ENCODE measurements around the gene GP1BB. TPM values are rescaled to one million over a fixed set of nuclear protein-coding genes. Genes with fewer than 3 reads are reported as not detected.

The GP1BB gene
- total RNA-seq, 4 donors from 2014 or later, result 1.5 to 6.6 (median 3.1) TPM

GRCh38 chr22:19766240-19766510 is 42.8 kb downstream of the GP1BB start:
- DNase-seq, result no peak
- H3K27ac ChIP-seq, result no peak overlapping the region
- no CpG with 5 or more reads among the region's 36 CpGs for WGBS, 2 donors

GRCh38 chr22:19766511-19767426 is 43.4 kb downstream of the GP1BB start:
- H3K27ac ChIP-seq, result peak overlapping the region in 2 of 3 donors; percentile 41 to 61
- H3K9me3 ChIP-seq, result no peaks in the 10 kb centered on the region
- WGBS, 2 donors, result 20% methylated on average over 1 of the region's 103 CpGs; no CpG with 5 or more reads in 1 of the 2 donors
- DNase-seq, result peak in 1 of 2 donors; percentile 28
- H3K4me3 ChIP-seq (replicated peaks in 1 of 3), result peak overlapping the region in 1 of 3 donors; percentile 17
- peaks cover 8 to 17% of the 10 kb centered on the region in 2 donors for H3K4me1 ChIP-seq
- no peaks in the 10 kb centered on the region for H3K36me3 ChIP-seq
- intact Hi-C loops (cut with DNase I), result no loop called here
- no peak for TF ChIP-seq POLR2A (IDR thresholded peaks at IDR 0.05)
- no peak for TF ChIP-seq CTCF (IDR thresholded peaks at IDR 0.05)
- H3K27me3 ChIP-seq, result peaks cover 20% of the 10 kb centered on the region

More at GRCh38 chr22:19766240-19766510, 42.8 kb downstream of the GP1BB start:
- no peak for TF ChIP-seq POLR2A (IDR thresholded peaks at IDR 0.05)
- TF ChIP-seq CTCF (IDR thresholded peaks at IDR 0.05), result no peak
- intact Hi-C loops (cut with DNase I), result no loop called here
- Histone ChIP-seq H3K4me1 (peaks cover 8 to 20% of the 10 kb centered on the region in 2 donors), H3K9me3 (no peaks in the 10 kb centered on the region), H3K36me3 (no peaks in the 10 kb centered on the region), H3K27me3 (peaks cover 20% of the 10 kb centered on the region), H3K4me3 (replicated peaks in 1 of 3) (peak overlapping the region in 1 of 3 donors; percentile 17)

GRCh38 chr22:19767427-19768341 is 44.3 kb downstream of the GP1BB start:
- DNase-seq, result peak; percentile 35 to 38
- Histone ChIP-seq H3K4me3 (replicated peaks in 1 of 3) (no peak overlapping the region), H3K4me1 (peaks cover 8 to 17% of the 10 kb centered on the region in 2 donors), H3K27ac (peak overlapping the region in 1 of 3 donors; percentile 61), H3K9me3 (no peaks in the 10 kb centered on the region), H3K36me3 (no peaks in the 10 kb centered on the region), H3K27me3 (peaks cover 20% of the 10 kb centered on the region)
- no peak for TF ChIP-seq POLR2A (IDR thresholded peaks at IDR 0.05)
- no peak for TF ChIP-seq CTCF (IDR thresholded peaks at IDR 0.05)
- intact Hi-C loops (cut with DNase I), result no loop called here
- 22 to 46% methylated on average over 21 to 23 of the region's 35 CpGs for WGBS, 2 donors

DNA sequence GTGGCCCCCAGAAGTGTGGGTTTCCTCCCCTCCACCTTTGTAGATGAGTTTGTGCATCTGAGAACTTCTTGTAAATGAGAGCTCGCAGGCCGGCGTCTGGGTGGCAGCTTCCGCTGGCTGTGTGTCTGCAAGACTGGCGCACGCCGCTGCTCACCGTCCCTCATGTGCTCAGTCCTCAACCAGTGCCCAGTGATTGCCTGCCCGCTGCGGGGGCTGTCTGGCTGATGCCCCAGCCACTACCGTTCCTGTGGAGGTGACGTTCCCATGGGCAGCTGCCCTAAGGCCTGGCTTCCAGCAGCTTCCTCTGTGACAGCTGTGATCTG is 46.0 kb downstream of the GP1BB start:
- no peaks in the 10 kb centered on the region for H3K9me3 ChIP-seq
- H3K27ac ChIP-seq, result no peak overlapping the region
- no peak for DNase-seq
- H3K4me3 ChIP-seq (replicated peaks in 1 of 3), result no peak overlapping the region
- TF ChIP-seq POLR2A (IDR thresholded peaks at IDR 0.05), result no peak
- no peak for TF ChIP-seq CTCF (IDR thresholded peaks at IDR 0.05)
- peaks cover 8 to 23% of the 10 kb centered on the region in 2 donors for H3K4me1 ChIP-seq
- WGBS, 2 donors, result 92 to 93% methylated on average over 8 to 11 of the region's 12 CpGs
- intact Hi-C loops (cut with DNase I), result no loop called here
- peaks cover 20% of the 10 kb centered on the region for H3K27me3 ChIP-seq
- H3K36me3 ChIP-seq, result no peaks in the 10 kb centered on the region
